CD14-positive monocyte (primary cell): Measurements from ENCODE around the gene PTPRN2. TPM values are rescaled to one million over a fixed set of nuclear protein-coding genes. Genes with fewer than 3 reads are reported as not detected.

ENCODE experiments used
- DNase-seq, 3 donors: peaks; one replicate each; pipeline ENCODE4 v3.0.0-alpha.2; 2011 to 2022
- H2AFZ ChIP-seq: 2 replicates; pipeline ENCODE4 v1.6.0; 2012; ENCODE audit warnings: mild to moderate bottlenecking, low read depth, low read length, inconsistent platforms; ENCODE audit not compliant: insufficient read depth, poor library complexity, severe bottlenecking
- H3K27ac ChIP-seq, 2 donors: 1 replicate in 1 of 2; 2 replicates in 1 of 2; pipeline ENCODE4 v1.5.1; 2012 to 2013; ENCODE audit warnings: low read length in 2 of 2, control low read depth in 1 of 2, inconsistent platforms in 1 of 2, low read depth in 1 of 2, mild to moderate bottlenecking in 1 of 2
- H3K27me3 ChIP-seq, 2 donors: one replicate each; pipeline versions ENCODE4 v1.6.0 to v1.6.1; 2011 to 2013; ENCODE audit warnings: low read length in 2 of 2; ENCODE audit not compliant: control insufficient read depth in 2 of 2, insufficient read depth in 2 of 2
- H3K36me3 ChIP-seq, 2 donors: replicated peaks in 1 of 2; 1 replicate in 1 of 2; 2 replicates in 1 of 2; pipeline versions ENCODE4 v1.5.1 to v1.6.1; 2012 to 2013; ENCODE audit warnings: low read length in 2 of 2, control low read depth in 1 of 2, inconsistent platforms in 1 of 2, mild to moderate bottlenecking in 1 of 2; ENCODE audit not compliant: insufficient read depth in 2 of 2, control insufficient read depth in 1 of 2
- H3K4me1 ChIP-seq, 2 donors: 1 replicate in 1 of 2; 2 replicates in 1 of 2; pipeline versions ENCODE4 v1.5.1 to v1.6.1; 2012 to 2013; ENCODE audit warnings: low read length in 2 of 2, control low read depth in 1 of 2, inconsistent platforms in 1 of 2, mild to moderate bottlenecking in 1 of 2, moderate library complexity in 1 of 2; ENCODE audit not compliant: insufficient read depth in 2 of 2, control insufficient read depth in 1 of 2
- H3K4me2 ChIP-seq: replicated peaks from 2 replicates; pipeline ENCODE3; 2012; ENCODE audit warnings: low read length, moderate library complexity, mild to moderate bottlenecking; ENCODE audit not compliant: poor library complexity, severe bottlenecking; ENCODE audit errors: extremely low read depth
- H3K4me3 ChIP-seq, 3 experiments: fragments of 200-600 bp in 1 of 3; sonication (generic) in 1 of 3; replicated peaks in 1 of 3; 1 replicate in 2 of 3; 2 replicates in 1 of 3; pipeline ENCODE4 v1.5.1; 2011 to 2013; ENCODE audit warnings: low read length in 3 of 3, mild to moderate bottlenecking in 3 of 3, control low read depth in 2 of 3, low read depth in 2 of 3, inconsistent platforms in 1 of 3, moderate library complexity in 1 of 3
- H3K79me2 ChIP-seq: 2 replicates; pipeline ENCODE4 v1.6.0; 2012; ENCODE audit warnings: mild to moderate bottlenecking, control low read depth, inconsistent platforms, low read length, moderate library complexity; ENCODE audit not compliant: insufficient read depth
- H3K9ac ChIP-seq: 2 replicates; pipeline ENCODE4 v1.6.0; 2017; ENCODE audit warnings: low read length, mild to moderate bottlenecking; ENCODE audit not compliant: insufficient read depth, poor library complexity, severe bottlenecking
- H3K9me3 ChIP-seq, 2 donors: replicated peaks in 1 of 2; 1 replicate in 1 of 2; 2 replicates in 1 of 2; pipeline versions ENCODE4 v1.5.1 to v1.6.1; 2012 to 2013; ENCODE audit warnings: low read length in 2 of 2, control low read depth in 1 of 2; ENCODE audit not compliant: control insufficient read depth in 1 of 2, insufficient read depth in 1 of 2
- H4K20me1 ChIP-seq: 2 replicates; pipeline ENCODE4 v1.6.0; 2012; ENCODE audit warnings: mild to moderate bottlenecking, low read length, control low read depth, moderate library complexity; ENCODE audit not compliant: insufficient read depth
- H3K27ac Mint-ChIP-seq, 7 donors: one replicate each; pipeline ENCODE4 v1.8.0; 2020; ENCODE audit warnings: mild to moderate bottlenecking in 7 of 7, mixed read lengths in 7 of 7, moderate library complexity in 6 of 7, inconsistent platforms in 2 of 7
- H3K27me3 Mint-ChIP-seq, 3 donors: one replicate each; pipeline ENCODE4 v1.8.0; 2021 to 2022; ENCODE audit warnings: low read depth in 3 of 3, mild to moderate bottlenecking in 3 of 3, mixed read lengths in 3 of 3, moderate library complexity in 3 of 3, inconsistent platforms in 1 of 3
- H3K36me3 Mint-ChIP-seq, 2 donors: one replicate each; pipeline ENCODE4 v1.8.0; 2020; ENCODE audit warnings: mixed read lengths in 2 of 2, inconsistent platforms in 1 of 2, mild to moderate bottlenecking in 1 of 2
- H3K4me1 Mint-ChIP-seq: one replicate; pipeline ENCODE4 v1.8.0; 2020; ENCODE audit warnings: mild to moderate bottlenecking, mixed read lengths
- H3K4me3 Mint-ChIP-seq, 2 donors: one replicate each; pipeline ENCODE4 v1.8.0; 2020; ENCODE audit warnings: mild to moderate bottlenecking in 2 of 2, mixed read lengths in 2 of 2, moderate library complexity in 1 of 2
- H3K9me3 Mint-ChIP-seq, 7 donors: one replicate each; pipeline ENCODE4 v1.8.0; 2020 to 2022; ENCODE audit warnings: mixed read lengths in 7 of 7, mild to moderate bottlenecking in 6 of 7, moderate library complexity in 6 of 7, inconsistent platforms in 2 of 7
- CTCF ChIP-seq: fragments of 200-600 bp; IDR thresholded peaks from one replicate; pipeline ENCODE4 v1.8.0; 2022; ENCODE audit warnings: antibody characterized with exemption, mild to moderate bottlenecking
- WGBS: methylation state at CpG from one replicate; pipeline ENCODE4 v1.1.5; 2013; ENCODE audit warnings: missing lambda C conversion rate; ENCODE audit not compliant: insufficient coverage; 5-methylcytosine and 5-hydroxymethylcytosine counted together
- intact Hi-C, 2 donors: fragments of 100-400 bp; cut with micrococcal nuclease; formaldehyde crosslinking; loops; one replicate each; pipeline versions ENCODE4 v1.15.0 to v1.15.1; 2023
- polyA plus RNA-seq, 3 donors: library from polyadenylated mRNA; depleted of rRNA in 1 of 3; unstranded in 2 of 3; stranded (reverse) in 1 of 3; fragments of 300-500 nt in 2 of 3; fragments of >200 nt in 1 of 3; fragmentation: Illumina TruSeq in 2 of 3; gene quantifications; 1 replicate in 2 of 3; 2 replicates in 1 of 3; pipeline ENCODE4 v1.2.3, GENCODE V29; 2012 to 2021

The PTPRN2 gene
- polyA plus RNA-seq, 3 donors, result 0.25 to 1.4 (median 0.97) TPM

GRCh38 chr7:158500651-158501052, 87.0 kb downstream of the PTPRN2 start:
- no peak overlapping the region for H3K9ac ChIP-seq
- 66% methylated on average over 13 of the region's 29 CpGs for WGBS
- no peaks in the 10 kb centered on the region for H3K79me2 ChIP-seq
- DNase-seq, result no peak
- no peak for TF ChIP-seq CTCF
- no peak overlapping the region for H3K27ac ChIP-seq
- no peak overlapping the region for H3K4me3 Mint-ChIP-seq
- peaks cover 5 to 16% (median 6%) of the 10 kb centered on the region in 3 donors for H3K27me3 Mint-ChIP-seq
- no peaks in the 10 kb centered on the region for H4K20me1 ChIP-seq
- H3K27me3 ChIP-seq, result no peaks in the 10 kb centered on the region
- H3K4me3 ChIP-seq, result no peak overlapping the region
- intact Hi-C loops, result no loop called here
- H3K36me3 Mint-ChIP-seq, result no peaks in the 10 kb centered on the region
- no peaks in the 10 kb centered on the region for H3K36me3 ChIP-seq
- no peaks in the 10 kb centered on the region for H3K4me1 ChIP-seq
- peaks cover 2 to 3% of the 10 kb centered on the region in 2 donors for H3K9me3 ChIP-seq
- H3K9me3 Mint-ChIP-seq, result peaks cover under 1 to 9% (median 3%) of the 10 kb centered on the region in 7 donors
- peaks cover under 1% of the 10 kb centered on the region for H3K4me1 Mint-ChIP-seq
- H2AFZ ChIP-seq, result no peak overlapping the region
- H3K27ac Mint-ChIP-seq, result no peak overlapping the region
- H3K4me2 ChIP-seq, result no peak overlapping the region

- WGBS, result 100% methylated on average over 1 of the region's 4 CpGs
- H3K4me3 ChIP-seq, result no peak overlapping the region
- no peaks in the 10 kb centered on the region for H4K20me1 ChIP-seq
- intact Hi-C loops, result no loop called here
- Mint-ChIP-seq H3K27ac (no peak overlapping the region), H3K9me3 (peaks cover 0 to 2% (median 0%) of the 10 kb centered on the region in 7 donors), H3K4me1 (peaks cover 2% of the 10 kb centered on the region), H3K27me3 (peaks cover 6 to 26% (median 15%) of the 10 kb centered on the region in 3 donors), H3K36me3 (no peaks in the 10 kb centered on the region), H3K4me3 (no peak overlapping the region)
- H3K4me1 ChIP-seq, result no peaks in the 10 kb centered on the region
- DNase-seq, result no peak
- H3K9ac ChIP-seq, result no peak overlapping the region
- no peaks in the 10 kb centered on the region for H3K79me2 ChIP-seq
- no peaks in the 10 kb centered on the region for H3K36me3 ChIP-seq
- no peak overlapping the region for H3K27ac ChIP-seq
- no peak for TF ChIP-seq CTCF
- no peaks in the 10 kb centered on the region for H3K9me3 ChIP-seq
- no peak overlapping the region for H3K4me2 ChIP-seq
- no peak overlapping the region for H2AFZ ChIP-seq
- H3K27me3 ChIP-seq, result no peaks in the 10 kb centered on the region
Observed at GRCh38 chr7:158499082-158499455, 88.6 kb downstream of the PTPRN2 start.
